ENCODE data around the gene CDH5. TPM values are rescaled to one million over a fixed set of nuclear protein-coding genes. Genes with fewer than 3 reads are reported as not detected.
A peak's percentile ranks its signal among the peaks of the same experiment; 100 is the strongest.

The CDH5 gene
- total RNA-seq, 1 experiment from 2014 or later: 0.25 TPM

DNA sequence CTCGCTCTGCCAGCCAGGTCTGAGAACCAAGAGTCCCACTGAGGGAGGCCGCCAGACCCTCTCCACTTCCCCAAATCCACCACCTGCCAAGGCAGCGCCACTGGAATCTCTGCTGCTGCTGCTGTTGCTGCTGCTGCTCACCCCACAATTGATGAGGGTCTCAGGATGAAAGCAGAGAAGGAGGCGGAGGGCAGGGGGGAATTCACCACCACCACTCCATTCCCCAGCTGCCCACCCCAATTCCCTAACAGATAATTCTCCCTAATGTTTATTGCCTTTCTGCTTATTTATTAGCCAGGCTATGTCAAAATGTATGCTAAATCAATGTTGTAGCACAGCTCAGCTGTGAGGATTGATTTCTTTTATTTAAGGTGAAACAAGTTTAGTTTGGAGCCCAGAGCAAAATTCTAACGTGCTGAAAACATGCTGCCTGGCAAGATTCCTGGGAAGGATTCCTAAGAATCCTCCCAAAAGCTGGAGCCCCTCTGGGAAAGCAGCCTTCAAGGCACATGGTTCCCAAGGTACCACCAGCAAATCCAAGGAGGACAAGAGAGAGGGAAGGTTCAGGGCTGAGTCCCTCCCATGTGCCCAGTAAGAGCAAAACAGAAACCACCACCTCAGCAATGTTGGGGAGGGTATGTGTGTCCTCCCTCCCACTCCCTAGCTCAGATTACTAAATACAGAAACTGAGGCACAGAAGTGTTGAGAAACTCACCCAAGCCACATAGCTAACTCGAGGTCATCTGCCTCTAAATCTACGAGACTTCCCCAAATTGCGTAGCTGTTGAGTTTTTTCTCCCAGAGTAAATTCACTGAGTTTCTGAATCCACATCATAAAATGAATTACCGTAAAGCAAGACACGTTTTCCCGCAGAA lies 12.2 kb upstream of the CDH5 start:
- Histone ChIP-seq H3K36me3 (ENCODE audit: control insufficient read depth, insufficient read depth, low read length) (no peaks in the 10 kb centered on the region), H3K27me3 (replicated peaks; ENCODE audit: control insufficient read depth, insufficient read depth, low read length) (no peaks in the 10 kb centered on the region), H3K4me1 (peaks cover 31% of the 10 kb centered on the region), H3K4me3 (ENCODE audit: low read depth, low read length) (no peak overlapping the region), H3K9me3 (peaks cover 4% of the 10 kb centered on the region; the same call in 1 of the 2 replicates)
- no TSS peak for BruUV-seq (replicated peaks)
- H3K9me3 Mint-ChIP-seq (ENCODE audit: unreplicated experiment): peaks cover 10% of the 10 kb centered on the region
- no peaks in the 10 kb centered on the region for H3K27me3 Mint-ChIP-seq (ENCODE audit: insufficient read depth, unreplicated experiment)
- DNase-seq: no peak
- peak overlapping the region; percentile 30 for H3K27ac Mint-ChIP-seq (ENCODE audit: unreplicated experiment)
- POLR2A ChIA-PET: no interaction called here
- no peak overlapping the region for H3K4me3 Mint-ChIP-seq (ENCODE audit: unreplicated experiment)
- TF ChIP-seq CTCF (IDR thresholded peaks at IDR 0.05; ENCODE audit: insufficient read depth in 1 of 2, low read depth in 1 of 2, low read length in 1 of 2, severe bottlenecking in 1 of 2, unreplicated experiment in 1 of 2): no peak
- H3K36me3 Mint-ChIP-seq (ENCODE audit: insufficient read depth, unreplicated experiment): peaks cover 5% of the 10 kb centered on the region
- intact Hi-C loops (cut with micrococcal nuclease; ENCODE audit: unreplicated experiment): no loop called here
- CTCF ChIA-PET: interaction anchor here (1.2 kb wide), 1 partner anchor 9 kb away, joined by 3 read pairs; no protein-coding TSS in a partner anchor
- H3K4me1 Mint-ChIP-seq (ENCODE audit: low read depth, unreplicated experiment): peaks cover 7% of the 10 kb centered on the region

- no peak for TF ChIP-seq CTCF (IDR thresholded peaks at IDR 0.05; ENCODE audit: insufficient read depth in 1 of 2, low read depth in 1 of 2, low read length in 1 of 2, severe bottlenecking in 1 of 2, unreplicated experiment in 1 of 2)
- Mint-ChIP-seq H3K4me1 (ENCODE audit: low read depth, unreplicated experiment) (peaks cover 7% of the 10 kb centered on the region), H3K27me3 (ENCODE audit: insufficient read depth, unreplicated experiment) (no peaks in the 10 kb centered on the region), H3K27ac (ENCODE audit: unreplicated experiment) (no peak overlapping the region), H3K9me3 (ENCODE audit: unreplicated experiment) (peaks cover 10% of the 10 kb centered on the region), H3K36me3 (ENCODE audit: insufficient read depth, unreplicated experiment) (peaks cover 5% of the 10 kb centered on the region), H3K4me3 (ENCODE audit: unreplicated experiment) (no peak overlapping the region)
- no TSS peak for BruUV-seq (replicated peaks)
- Histone ChIP-seq H3K27me3 (replicated peaks; ENCODE audit: control insufficient read depth, insufficient read depth, low read length) (no peaks in the 10 kb centered on the region), H3K4me1 (peaks cover 31% of the 10 kb centered on the region), H3K4me3 (ENCODE audit: low read depth, low read length) (no peak overlapping the region), H3K9me3 (peaks cover 4% of the 10 kb centered on the region; the same call in 1 of the 2 replicates), H3K36me3 (ENCODE audit: control insufficient read depth, insufficient read depth, low read length) (no peaks in the 10 kb centered on the region)
- POLR2A ChIA-PET: no interaction called here
- CTCF ChIA-PET: interaction anchor here (0.6 kb wide), 1 partner anchor 611 kb away, joined by 3 read pairs; no protein-coding TSS in a partner anchor
- DNase-seq: no peak
- intact Hi-C loops (cut with micrococcal nuclease; ENCODE audit: unreplicated experiment): no loop called here
These were observed 11.0 kb upstream of the CDH5 start for GRCh38 chr16:66355526-66355925.

GRCh38 chr16:66357523-66357928 lies 9.0 kb upstream of the CDH5 start:
- ChIA-PET POLR2A (no interaction called here), CTCF (interaction anchor here (0.6 to 1.5 kb wide), 3 partner anchors 12 to 34 kb away, joined by 3 to 7 read pairs (median 3); no protein-coding TSS in a partner anchor)
- TF ChIP-seq CTCF (IDR thresholded peaks at IDR 0.05; ENCODE audit: insufficient read depth in 1 of 2, low read depth in 1 of 2, low read length in 1 of 2, severe bottlenecking in 1 of 2, unreplicated experiment in 1 of 2): peak; percentile 76 to 79
- peak; percentile 69 to 76 for DNase-seq
- Mint-ChIP-seq H3K9me3 (ENCODE audit: unreplicated experiment) (peaks cover 4% of the 10 kb centered on the region), H3K36me3 (ENCODE audit: insufficient read depth, unreplicated experiment) (peaks cover 5% of the 10 kb centered on the region), H3K4me1 (ENCODE audit: low read depth, unreplicated experiment) (peaks cover 2% of the 10 kb centered on the region), H3K27me3 (ENCODE audit: insufficient read depth, unreplicated experiment) (no peaks in the 10 kb centered on the region), H3K4me3 (ENCODE audit: unreplicated experiment) (no peak overlapping the region), H3K27ac (ENCODE audit: unreplicated experiment) (no peak overlapping the region)
- H3K27me3 ChIP-seq (replicated peaks; ENCODE audit: control insufficient read depth, insufficient read depth, low read length): no peaks in the 10 kb centered on the region
- peaks cover 25% of the 10 kb centered on the region for H3K4me1 ChIP-seq
- H3K4me3 ChIP-seq (ENCODE audit: low read depth, low read length): no peak overlapping the region
- BruUV-seq (replicated peaks): no TSS peak
- no peaks in the 10 kb centered on the region for H3K36me3 ChIP-seq (ENCODE audit: control insufficient read depth, insufficient read depth, low read length)
- intact Hi-C loops (cut with micrococcal nuclease; ENCODE audit: unreplicated experiment): loop anchor here (1.0 kb wide), 1 partner anchor 126 kb away; no protein-coding TSS in a partner anchor
- no peaks in the 10 kb centered on the region for H3K9me3 ChIP-seq
